OCI-LY3 (cell line): Measurements from ENCODE around the gene THAP12.

Source experiments
- EZH2phosphoT487 ChIP-seq: fragments of 200-600 bp; shearing (Covaris generic); IDR thresholded peaks from 2 replicates; pipeline ENCODE4 v1.6.1; 2018; ENCODE audit warnings: antibody characterized with exemption, mixed run types, low read depth
- TF ChIP-seq, protein P1 (sequence below): fragments of 200-600, 300-600 bp; sonication (generic); IDR thresholded peaks from 2 replicates; pipeline ENCODE4 v1.5.1; 2014; ENCODE audit warnings: antibody characterized with exemption, low read length, low read depth

DNA sequence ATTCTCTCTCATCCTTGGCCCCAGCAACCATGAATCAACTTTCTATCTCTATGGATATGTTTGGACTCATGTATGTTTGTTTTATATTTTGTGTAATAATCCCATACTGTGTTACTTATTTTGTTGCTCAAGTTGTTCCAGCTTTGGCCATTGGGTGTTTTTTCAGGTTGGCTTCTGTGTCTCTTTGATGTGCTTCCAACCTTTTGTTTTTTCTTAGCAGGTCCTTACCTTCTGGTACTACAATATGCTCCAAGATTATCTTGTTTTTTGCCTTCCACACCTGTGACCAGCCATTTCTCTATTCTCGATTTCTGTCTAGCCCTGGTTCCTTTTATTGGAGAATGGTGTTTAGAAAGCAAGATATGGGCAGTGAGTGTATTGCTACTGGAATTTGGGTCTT, 14.4 kb upstream of the THAP12 start:
- TF ChIP-seq, protein P1, sequence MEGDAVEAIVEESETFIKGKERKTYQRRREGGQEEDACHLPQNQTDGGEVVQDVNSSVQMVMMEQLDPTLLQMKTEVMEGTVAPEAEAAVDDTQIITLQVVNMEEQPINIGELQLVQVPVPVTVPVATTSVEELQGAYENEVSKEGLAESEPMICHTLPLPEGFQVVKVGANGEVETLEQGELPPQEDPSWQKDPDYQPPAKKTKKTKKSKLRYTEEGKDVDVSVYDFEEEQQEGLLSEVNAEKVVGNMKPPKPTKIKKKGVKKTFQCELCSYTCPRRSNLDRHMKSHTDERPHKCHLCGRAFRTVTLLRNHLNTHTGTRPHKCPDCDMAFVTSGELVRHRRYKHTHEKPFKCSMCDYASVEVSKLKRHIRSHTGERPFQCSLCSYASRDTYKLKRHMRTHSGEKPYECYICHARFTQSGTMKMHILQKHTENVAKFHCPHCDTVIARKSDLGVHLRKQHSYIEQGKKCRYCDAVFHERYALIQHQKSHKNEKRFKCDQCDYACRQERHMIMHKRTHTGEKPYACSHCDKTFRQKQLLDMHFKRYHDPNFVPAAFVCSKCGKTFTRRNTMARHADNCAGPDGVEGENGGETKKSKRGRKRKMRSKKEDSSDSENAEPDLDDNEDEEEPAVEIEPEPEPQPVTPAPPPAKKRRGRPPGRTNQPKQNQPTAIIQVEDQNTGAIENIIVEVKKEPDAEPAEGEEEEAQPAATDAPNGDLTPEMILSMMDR: no peak
- TF ChIP-seq EZH2phosphoT487: no peak
